Stimulated activated CD4-positive, alpha-beta T cell treated with anti-CD3 and anti-CD28 coated beads, Interleukin-2, amount 100 ng/mL, for 24 hours (primary cell): ENCODE data around the gene DGKZ.

Experiments used
- DNase-seq, 2 donors: peaks; one replicate each; pipeline ENCODE4 v3.0.0-alpha.2; 2020

The DGKZ gene

GRCh38 chr11:46326813-46327416 is 20.3 kb upstream of the DGKZ start:
- no peak for DNase-seq

DNA sequence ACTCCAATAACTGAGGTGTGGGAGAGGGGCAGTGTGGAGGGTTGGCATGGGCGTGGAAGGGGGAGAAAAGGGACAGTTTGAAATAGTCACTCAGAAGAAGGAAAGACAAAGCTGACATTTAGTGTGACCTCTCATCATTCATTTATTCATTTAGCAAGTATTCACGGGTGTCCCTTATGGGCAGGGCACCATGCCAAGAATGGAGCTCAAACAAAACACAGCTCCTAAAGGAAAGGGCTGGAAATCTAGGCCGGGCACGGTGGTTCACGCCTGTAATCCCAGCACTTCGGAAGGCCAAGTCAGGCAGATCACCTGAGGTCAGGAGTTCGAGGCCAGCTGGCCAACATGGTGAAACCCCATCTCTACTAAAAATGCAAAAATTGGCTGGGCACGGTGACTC is 19.4 kb upstream of the DGKZ start:
- no peak for DNase-seq

DNA sequence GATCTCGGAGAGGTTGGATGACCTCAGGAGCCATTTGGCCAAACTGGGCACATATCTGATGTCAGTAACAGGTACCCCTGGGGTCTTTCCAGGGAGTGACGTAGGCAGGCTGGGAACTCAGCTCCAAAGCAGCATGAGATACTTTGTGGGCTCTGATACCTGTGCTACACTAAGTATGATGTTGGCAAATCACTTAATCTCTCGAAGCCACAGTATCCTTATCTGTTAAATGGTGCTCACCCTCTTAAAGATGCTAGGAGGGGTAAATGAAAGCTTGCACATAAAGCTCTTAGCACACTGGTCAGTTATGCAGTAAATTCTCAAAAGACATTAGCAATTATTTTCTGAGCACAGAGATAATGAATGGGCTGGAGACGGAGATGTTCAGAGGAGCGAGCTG is 17.1 kb upstream of the DGKZ start:
- DNase-seq = no peak

GRCh38 chr11:46330563-46331281 is 16.5 kb upstream of the DGKZ start:
- no peak for DNase-seq

GRCh38 chr11:46331282-46331984 is 15.8 kb upstream of the DGKZ start:
- peak in 1 of 2 donors; percentile 62 for DNase-seq

GRCh38 chr11:46332093-46332567 is 15.1 kb upstream of the DGKZ start:
- DNase-seq = no peak

DNA sequence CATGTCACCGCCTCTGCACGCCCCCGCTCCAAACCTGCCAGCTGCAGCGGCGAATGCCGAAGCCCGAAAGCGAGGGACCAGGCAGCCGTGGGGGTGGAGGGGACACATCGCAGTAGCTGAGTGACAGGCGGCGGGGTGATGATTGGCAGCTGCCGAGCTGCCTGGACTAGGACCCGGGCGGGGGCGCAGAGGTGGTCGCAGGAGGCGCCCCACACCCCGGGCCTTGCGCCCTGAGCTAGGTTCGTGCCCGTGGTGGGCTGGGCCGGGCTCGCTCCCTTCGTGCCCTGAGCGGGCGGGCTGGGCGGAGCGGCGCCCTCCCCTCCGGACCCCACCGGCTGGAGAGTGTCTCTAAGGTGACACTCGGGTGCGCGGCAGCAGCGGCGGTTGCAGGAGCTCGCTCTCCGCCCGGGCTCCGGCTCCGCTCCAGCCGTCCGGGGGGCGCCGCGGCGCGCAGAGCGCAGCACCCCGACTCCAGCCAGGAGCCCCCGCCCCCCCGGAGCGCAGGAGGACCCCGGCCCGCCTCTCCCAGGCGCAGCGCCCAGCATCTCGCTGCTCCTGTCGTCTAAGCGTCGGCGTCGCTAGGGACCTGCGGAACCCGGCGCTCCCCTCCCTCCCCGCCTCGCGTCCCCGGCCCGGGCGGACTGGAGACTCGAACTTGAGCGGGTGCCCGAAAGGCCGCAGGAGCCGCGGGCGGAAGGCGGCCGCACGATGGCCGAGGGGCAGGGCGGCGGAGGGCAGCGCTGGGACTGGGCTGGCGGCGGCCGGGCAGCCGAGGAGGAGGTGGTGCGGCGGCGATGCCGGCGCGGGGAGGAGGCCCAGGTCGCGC is 14.5 kb upstream of the DGKZ start:
- DNase-seq = peak; percentile 64 to 66

- no peak for DNase-seq
Observed at GRCh38 chr11:46333394-46333947, 13.8 kb upstream of the DGKZ start.

- DNase-seq = no peak
Observed at GRCh38 chr11:46334211-46334610, 13.1 kb upstream of the DGKZ start.

GRCh38 chr11:46335271-46335670 is 12.0 kb upstream of the DGKZ start:
- no peak for DNase-seq

DNA sequence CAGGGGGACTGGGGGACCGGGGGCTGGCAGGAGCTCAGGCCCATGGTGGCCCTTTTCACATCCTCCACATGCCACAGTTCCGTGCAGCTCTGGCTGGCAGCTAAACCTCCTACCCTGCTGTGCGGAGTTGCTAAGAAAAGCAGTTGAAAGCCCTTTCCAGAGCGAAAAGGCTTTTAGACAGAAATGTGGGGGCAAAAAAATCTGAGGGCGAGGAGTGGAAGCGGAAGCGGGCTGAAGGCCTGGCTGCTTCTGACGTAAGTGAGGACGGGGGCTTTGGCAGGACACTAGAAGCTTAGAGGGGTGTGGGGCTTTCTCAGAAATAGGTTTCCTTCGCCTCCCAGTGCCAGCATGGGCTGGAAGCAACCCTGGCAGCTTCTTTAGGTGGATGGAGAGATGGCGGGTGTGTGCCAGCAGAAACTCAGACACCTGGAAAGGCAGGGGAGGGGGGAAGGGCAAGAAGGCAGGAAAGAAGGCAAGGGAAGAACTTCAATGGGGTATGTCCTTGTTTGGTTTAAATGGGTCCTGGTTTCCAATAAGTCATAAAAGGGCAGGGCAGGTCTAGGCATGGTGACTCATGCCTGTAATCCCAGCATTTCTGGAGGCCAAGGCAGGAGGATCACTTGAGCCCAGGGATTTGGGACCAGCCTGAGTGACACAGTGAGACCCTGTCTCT is 11.2 kb upstream of the DGKZ start:
- no peak for DNase-seq

GRCh38 chr11:46336563-46337180 is 10.6 kb upstream of the DGKZ start:
- no peak for DNase-seq

GRCh38 chr11:46337626-46338345 is 9.5 kb upstream of the DGKZ start:
- no peak for DNase-seq

- DNase-seq = no peak
Observed at GRCh38 chr11:46338636-46338987, 8.7 kb upstream of the DGKZ start.

GRCh38 chr11:46338988-46339666 is 8.1 kb upstream of the DGKZ start:
- DNase-seq = no peak

- no peak for DNase-seq
Observed at GRCh38 chr11:46339816-46340215, 7.4 kb upstream of the DGKZ start.

DNA sequence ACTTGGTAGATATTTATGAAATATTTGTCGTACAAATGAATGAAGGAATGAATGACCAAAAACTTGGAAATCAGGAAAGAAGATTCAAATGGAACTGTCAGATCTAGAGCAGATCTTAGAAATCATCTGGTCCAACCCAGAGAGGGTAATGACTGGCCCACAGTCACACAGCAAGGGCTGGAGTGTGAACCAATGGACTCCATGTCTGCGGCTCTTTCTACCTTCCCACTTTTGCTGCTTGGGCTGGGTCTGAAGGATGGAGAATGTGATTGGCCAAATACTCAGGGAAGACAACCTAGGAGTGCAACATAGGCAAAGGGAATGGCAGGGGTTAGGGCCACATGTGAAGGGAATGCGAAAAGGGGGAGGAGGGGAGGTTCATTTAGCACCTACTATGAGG is 5.8 kb upstream of the DGKZ start:
- no peak for DNase-seq

DNA sequence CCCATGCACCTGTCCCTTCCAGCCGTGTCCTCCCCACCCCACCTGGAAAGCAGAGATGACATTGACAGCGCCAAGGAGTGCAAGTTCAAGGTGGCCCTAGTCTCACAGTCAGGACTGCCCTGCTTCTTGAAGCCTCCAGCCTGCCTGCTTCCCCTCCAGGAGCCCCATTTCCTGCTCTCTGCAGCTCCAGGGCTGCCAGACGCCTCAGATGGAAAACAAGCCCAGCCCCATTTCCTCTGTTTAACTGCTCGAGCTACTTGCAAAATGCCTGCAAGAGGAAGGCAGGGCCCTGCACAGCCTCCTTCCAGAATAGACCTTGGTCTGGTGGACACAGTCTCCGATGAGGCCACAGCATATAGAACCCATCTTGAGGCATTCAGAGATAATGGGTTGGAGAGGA is 5.0 kb upstream of the DGKZ start:
- DNase-seq = no peak

GRCh38 chr11:46343520-46343919 is 3.7 kb upstream of the DGKZ start:
- no peak for DNase-seq

- DNase-seq = peak in 1 of 2 donors; percentile 40
Observed at GRCh38 chr11:46345131-46345597, 2.1 kb upstream of the DGKZ start.
